Stimulated activated CD4-positive, alpha-beta T cell treated with anti-CD3 and anti-CD28 coated beads, Interleukin-2, amount 100 ng/mL, for 4 hours (primary cell): ENCODE measurements around the gene PGM1.
A peak's percentile ranks its signal among the peaks of the same experiment; 100 is the strongest.

Experiments
- DNase-seq: peaks from one replicate; pipeline ENCODE4 v3.0.0-alpha.2; 2020; ENCODE audit warnings: low read depth

The PGM1 gene

GRCh38 chr1:63633281-63633680 is 40.1 kb downstream of the PGM1 start:
- DNase-seq: no peak

DNA sequence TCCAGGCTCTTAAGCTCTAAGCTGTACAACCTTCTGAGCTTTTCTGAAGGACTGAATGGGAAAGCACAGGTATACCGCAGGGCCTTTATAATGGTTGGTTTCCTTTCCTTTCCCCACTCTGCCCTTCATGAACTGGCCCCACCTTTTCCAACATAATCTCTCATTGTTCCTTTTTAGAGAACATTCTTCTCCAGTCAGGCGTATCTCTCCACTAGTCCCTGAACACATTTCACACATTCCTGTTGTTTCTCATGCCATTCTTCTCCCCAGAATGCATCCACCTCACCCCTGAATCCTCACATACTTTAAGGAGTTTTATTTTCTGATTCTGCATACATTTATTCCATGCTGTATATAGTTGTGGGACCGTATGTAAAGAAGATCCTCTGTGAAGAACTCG is 41.3 kb downstream of the PGM1 start:
- DNase-seq: no peak

GRCh38 chr1:63635681-63636080 is 42.5 kb downstream of the PGM1 start:
- no peak for DNase-seq

GRCh38 chr1:63636192-63637105 is 43.2 kb downstream of the PGM1 start:
- DNase-seq: no peak

GRCh38 chr1:63638471-63638870 is 45.3 kb downstream of the PGM1 start:
- no peak for DNase-seq

DNA sequence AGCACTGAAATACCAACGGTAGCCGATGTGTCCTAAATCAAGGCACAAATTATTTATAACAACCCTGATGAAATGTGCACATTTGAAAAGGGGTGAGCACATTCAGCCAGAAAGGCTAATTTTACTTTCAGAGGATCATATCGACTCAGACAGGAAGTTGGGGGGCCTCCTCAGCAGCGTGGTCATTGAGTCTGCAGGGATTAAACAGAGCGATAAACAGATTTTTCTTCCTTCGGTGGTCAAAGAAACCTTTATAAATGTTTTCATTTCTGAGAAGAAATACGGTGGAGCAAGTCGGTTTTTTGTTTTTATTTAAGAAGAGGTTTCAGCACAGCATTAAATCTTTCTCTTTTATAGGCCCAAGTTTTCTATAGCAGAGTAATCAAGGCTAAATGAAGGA is 45.7 kb downstream of the PGM1 start:
- no peak for DNase-seq

DNA sequence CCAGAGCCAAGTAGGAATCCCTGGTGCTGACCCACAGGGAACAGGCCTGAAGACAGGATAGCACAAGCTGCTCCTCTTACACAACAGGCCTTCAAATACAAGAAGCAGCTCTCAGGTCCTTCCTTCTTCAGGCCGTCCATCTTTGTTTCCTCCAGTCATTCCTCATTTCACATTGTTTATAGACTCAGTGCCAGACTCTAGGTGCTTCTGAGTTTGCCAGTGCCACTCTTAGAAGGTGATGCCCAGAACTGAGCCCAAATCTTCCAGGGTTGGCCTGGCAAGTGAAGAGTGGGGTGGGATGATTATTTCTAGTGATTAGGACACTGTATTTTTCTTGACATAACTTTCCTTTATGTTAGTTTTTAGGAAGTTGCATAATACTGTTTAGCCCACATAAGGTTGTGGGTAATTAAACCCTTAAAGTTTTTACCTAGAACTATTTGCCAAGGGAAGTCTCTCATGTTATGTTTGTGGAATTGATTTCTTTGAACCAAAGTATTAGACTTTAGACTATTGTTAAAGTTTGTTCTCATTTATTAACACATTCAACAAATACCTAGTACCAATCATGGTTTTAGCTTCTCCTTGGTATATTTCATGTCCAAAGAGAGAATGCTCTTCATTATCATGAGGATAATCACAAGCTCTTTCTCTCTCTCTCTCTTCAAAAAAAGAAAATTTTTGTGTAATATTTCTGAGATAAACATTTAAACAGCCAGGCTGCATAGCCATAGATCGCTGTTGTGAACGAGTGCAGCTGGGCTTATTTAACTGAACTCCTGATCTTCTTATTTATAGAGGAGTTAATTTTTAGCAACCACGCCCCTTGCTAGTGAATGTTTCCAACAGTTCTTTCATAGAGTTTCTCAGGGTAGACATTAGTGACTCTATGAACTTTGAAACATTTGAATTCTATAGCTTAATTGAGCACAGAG is 47.7 kb downstream of the PGM1 start:
- no peak for DNase-seq

- DNase-seq: no peak
Observed at GRCh38 chr1:63641615-63642014, 48.4 kb downstream of the PGM1 start.

- no peak for DNase-seq
Observed at GRCh38 chr1:63642901-63643300, 49.7 kb downstream of the PGM1 start.

DNA sequence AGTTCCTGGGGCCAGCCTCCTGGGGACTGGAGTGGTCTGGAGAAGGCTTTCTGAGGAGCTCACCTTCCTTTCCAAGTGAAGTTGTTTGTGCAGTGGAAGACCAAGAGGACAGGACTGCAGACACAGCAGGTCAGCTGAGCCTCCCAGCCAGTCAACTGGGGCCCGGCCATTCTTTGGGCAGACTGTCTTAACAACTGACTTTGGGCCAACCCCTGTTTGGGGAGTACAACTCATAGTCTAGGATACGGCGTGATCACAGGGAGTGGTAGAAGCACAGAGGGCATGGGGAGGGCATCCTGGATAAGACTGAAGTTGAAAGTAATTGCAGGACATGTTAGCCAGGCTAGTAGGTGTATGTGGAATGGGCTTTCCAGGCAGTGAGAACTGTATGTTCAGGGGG is 50.3 kb downstream of the PGM1 start:
- DNase-seq: no peak

GRCh38 chr1:63643926-63644325 is 50.7 kb downstream of the PGM1 start:
- DNase-seq: no peak

GRCh38 chr1:63645317-63645716 is 52.1 kb downstream of the PGM1 start:
- no peak for DNase-seq

DNA sequence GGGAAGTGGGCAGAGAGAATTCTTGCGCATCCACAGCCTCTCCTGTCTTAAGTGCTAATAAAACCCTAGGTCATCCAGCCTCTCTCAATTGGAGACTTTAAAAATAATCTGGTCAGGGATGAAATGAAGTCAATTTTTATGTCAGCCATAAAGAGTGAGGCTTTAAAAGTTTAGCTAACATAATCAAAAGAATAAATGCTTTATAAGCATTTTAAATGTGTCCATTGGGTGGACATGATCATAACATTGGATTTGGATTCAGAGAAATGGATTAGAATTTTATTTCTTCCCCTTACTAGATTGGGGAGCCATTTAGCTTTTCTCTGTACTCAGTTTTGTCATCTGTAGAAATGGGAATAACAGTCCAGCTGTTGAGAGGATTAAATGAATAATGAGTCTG is 55.5 kb downstream of the PGM1 start:
- DNase-seq: no peak

- DNase-seq: peak; percentile 6
Observed at GRCh38 chr1:63651161-63651701, 58.0 kb downstream of the PGM1 start.

GRCh38 chr1:63653976-63654375 is 60.8 kb downstream of the PGM1 start:
- DNase-seq: no peak

DNA sequence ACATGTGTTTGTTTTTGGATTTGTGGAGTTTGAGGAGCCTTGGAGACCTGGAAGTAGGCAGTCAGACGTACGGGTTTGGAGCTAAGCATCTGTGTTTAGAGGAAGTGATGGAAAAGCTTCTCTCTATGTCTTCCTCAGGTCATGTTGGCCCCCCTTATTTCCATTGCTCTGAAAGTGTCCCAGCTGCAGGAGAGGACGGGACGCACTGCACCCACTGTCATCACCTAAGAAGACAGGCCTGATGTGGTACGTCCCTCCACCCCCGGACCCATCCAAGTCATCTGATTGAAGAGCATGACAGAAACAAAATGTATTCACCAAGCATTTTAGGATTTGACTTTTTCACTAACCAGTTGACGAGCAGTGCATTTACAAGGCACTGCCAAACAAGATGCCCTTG is 66.2 kb downstream of the PGM1 start:
- no peak for DNase-seq

GRCh38 chr1:63662056-63662836 is 69.0 kb downstream of the PGM1 start:
- DNase-seq: no peak

DNA sequence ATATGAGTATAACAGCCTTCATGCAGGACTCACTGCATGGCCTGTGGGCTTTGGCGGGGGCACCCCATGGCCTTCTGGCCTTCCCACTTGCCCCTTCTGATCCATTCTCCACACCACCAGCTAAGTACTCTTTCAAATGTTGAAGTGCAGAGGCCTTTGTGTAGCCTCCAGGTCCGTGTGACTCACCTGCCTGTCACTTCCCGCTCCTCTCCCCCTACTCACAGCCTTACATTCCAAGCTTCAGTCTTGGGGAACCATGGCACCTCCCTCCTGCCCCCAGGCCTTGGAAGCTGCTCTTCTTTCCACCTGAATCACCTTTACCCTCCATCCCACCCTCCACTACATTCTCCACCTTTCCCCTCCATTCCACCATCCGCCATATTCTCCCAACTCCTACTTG is 69.6 kb downstream of the PGM1 start:
- no peak for DNase-seq

- no peak for DNase-seq
Observed at GRCh38 chr1:63663301-63663700, 70.1 kb downstream of the PGM1 start.

- DNase-seq: no peak
Observed at GRCh38 chr1:63663873-63664272, 70.7 kb downstream of the PGM1 start.

DNA sequence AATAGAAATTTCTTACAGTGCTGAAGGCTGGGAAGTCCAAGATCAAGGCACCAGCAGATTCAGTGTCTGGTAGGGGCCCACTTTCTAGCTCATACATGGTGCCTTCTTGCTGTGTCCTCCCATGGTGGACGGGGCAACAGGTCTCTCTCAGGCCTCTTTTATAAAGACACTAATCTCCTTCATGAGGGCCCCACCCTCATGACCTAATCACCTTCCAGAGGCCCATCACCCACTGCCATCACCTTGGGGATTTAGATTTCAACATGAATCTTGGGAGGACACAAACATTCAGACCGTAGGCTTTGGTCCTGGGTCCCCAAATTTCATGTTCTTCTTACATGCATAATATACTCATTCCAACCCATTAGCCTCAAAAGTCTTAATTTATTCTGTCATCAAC is 71.5 kb downstream of the PGM1 start:
- no peak for DNase-seq

DNA sequence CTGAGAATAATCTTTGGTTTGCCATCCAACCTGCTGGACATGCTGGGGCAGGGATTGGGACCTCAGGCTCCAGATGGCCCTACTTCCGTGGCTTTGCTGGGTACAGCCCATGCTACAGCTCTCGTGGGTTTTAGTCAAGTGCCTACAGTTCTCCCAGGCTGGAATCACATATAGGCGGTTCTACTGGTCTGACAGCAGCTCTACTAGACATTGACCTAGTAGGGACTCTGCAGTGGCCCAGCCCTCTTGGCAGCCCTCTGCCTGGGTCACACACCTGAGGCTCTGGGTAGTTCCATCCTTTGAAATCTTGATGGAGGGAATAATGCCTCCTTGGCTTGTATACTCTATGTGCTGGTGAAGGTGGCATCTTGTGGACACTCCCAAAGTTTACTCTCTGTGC is 72.2 kb downstream of the PGM1 start:
- no peak for DNase-seq
